ENCODE results near the gene GNAT3. TPM values are rescaled to one million over a fixed set of nuclear protein-coding genes. Genes with fewer than 3 reads are reported as not detected.

GNAT3 gene
- total and polyA plus RNA-seq, 2 experiments from 2014 or later: not detected

GRCh38 chr7:80515298-80515697 is 3.4 kb upstream of the GNAT3 start:
- H3K9me3 ChIP-seq (ENCODE audit: low read depth): no peaks in the 10 kb centered on the region
- H2AFZ ChIP-seq: no peak overlapping the region
- H3K27ac ChIP-seq: no peak overlapping the region
- no peak for DNase-seq (ENCODE audit: low spot score)
- no peaks in the 10 kb centered on the region for H3K36me3 ChIP-seq (replicated peaks; ENCODE audit: insufficient read depth, low read depth)
- TF ChIP-seq, protein P1, sequence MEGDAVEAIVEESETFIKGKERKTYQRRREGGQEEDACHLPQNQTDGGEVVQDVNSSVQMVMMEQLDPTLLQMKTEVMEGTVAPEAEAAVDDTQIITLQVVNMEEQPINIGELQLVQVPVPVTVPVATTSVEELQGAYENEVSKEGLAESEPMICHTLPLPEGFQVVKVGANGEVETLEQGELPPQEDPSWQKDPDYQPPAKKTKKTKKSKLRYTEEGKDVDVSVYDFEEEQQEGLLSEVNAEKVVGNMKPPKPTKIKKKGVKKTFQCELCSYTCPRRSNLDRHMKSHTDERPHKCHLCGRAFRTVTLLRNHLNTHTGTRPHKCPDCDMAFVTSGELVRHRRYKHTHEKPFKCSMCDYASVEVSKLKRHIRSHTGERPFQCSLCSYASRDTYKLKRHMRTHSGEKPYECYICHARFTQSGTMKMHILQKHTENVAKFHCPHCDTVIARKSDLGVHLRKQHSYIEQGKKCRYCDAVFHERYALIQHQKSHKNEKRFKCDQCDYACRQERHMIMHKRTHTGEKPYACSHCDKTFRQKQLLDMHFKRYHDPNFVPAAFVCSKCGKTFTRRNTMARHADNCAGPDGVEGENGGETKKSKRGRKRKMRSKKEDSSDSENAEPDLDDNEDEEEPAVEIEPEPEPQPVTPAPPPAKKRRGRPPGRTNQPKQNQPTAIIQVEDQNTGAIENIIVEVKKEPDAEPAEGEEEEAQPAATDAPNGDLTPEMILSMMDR (IDR thresholded peaks at IDR 0.05; ENCODE audit: poor library complexity): no peak
- TF ChIP-seq EZH2 (IDR thresholded peaks at IDR 0.05; ENCODE audit: borderline replicate concordance) (no peak), EZH2phosphoT487 (IDR thresholded peaks at IDR 0.05; ENCODE audit: low read depth, severe bottlenecking, unreplicated experiment) (no peak)
- no peak overlapping the region for H3K4me2 ChIP-seq
- no peaks in the 10 kb centered on the region for H3K9me2 ChIP-seq (replicated peaks; ENCODE audit: insufficient read depth)
- no peaks in the 10 kb centered on the region for H3K27me3 ChIP-seq
- H3K4me3 ChIP-seq: no peak overlapping the region
- no peaks in the 10 kb centered on the region for H3K4me1 ChIP-seq (ENCODE audit: insufficient read depth)
- H3K79me2 ChIP-seq: no peaks in the 10 kb centered on the region
- no peaks in the 10 kb centered on the region for H4K20me1 ChIP-seq (ENCODE audit: insufficient read depth, poor library complexity, severe bottlenecking)

GRCh38 chr7:80510021-80510420 is 1.8 kb downstream of the GNAT3 start:
- no peak overlapping the region for H3K4me3 ChIP-seq
- no peak for DNase-seq (ENCODE audit: low spot score)
- TF ChIP-seq, protein P1 (IDR thresholded peaks at IDR 0.05; ENCODE audit: poor library complexity): no peak
- TF ChIP-seq EZH2phosphoT487 (IDR thresholded peaks at IDR 0.05; ENCODE audit: low read depth, severe bottlenecking, unreplicated experiment): no peak
- no peak for TF ChIP-seq EZH2 (IDR thresholded peaks at IDR 0.05; ENCODE audit: borderline replicate concordance)
- no peaks in the 10 kb centered on the region for H3K79me2 ChIP-seq
- no peaks in the 10 kb centered on the region for H3K27me3 ChIP-seq
- H3K27ac ChIP-seq: no peak overlapping the region
- H4K20me1 ChIP-seq (ENCODE audit: insufficient read depth, poor library complexity, severe bottlenecking): no peaks in the 10 kb centered on the region
- no peaks in the 10 kb centered on the region for H3K9me2 ChIP-seq (replicated peaks; ENCODE audit: insufficient read depth)
- 97% methylated on average over 3 of the region's 3 CpGs for WGBS (ENCODE audit: low lambda C conversion rate, missing lambda C conversion rate)
- no peak overlapping the region for H2AFZ ChIP-seq
- H3K4me2 ChIP-seq: no peak overlapping the region
- H3K9me3 ChIP-seq (ENCODE audit: low read depth): no peaks in the 10 kb centered on the region
- no peaks in the 10 kb centered on the region for H3K36me3 ChIP-seq (replicated peaks; ENCODE audit: insufficient read depth, low read depth)
- H3K4me1 ChIP-seq (ENCODE audit: insufficient read depth): no peaks in the 10 kb centered on the region

GRCh38 chr7:80508440-80508839 is 3.4 kb downstream of the GNAT3 start:
- DNase-seq (ENCODE audit: low spot score): no peak
- H2AFZ ChIP-seq: no peak overlapping the region
- no peaks in the 10 kb centered on the region for H4K20me1 ChIP-seq (ENCODE audit: insufficient read depth, poor library complexity, severe bottlenecking)
- no peaks in the 10 kb centered on the region for H3K4me1 ChIP-seq (ENCODE audit: insufficient read depth)
- no peak overlapping the region for H3K4me2 ChIP-seq
- TF ChIP-seq EZH2phosphoT487 (IDR thresholded peaks at IDR 0.05; ENCODE audit: low read depth, severe bottlenecking, unreplicated experiment) (no peak), EZH2 (IDR thresholded peaks at IDR 0.05; ENCODE audit: borderline replicate concordance) (no peak)
- TF ChIP-seq, protein P1 (IDR thresholded peaks at IDR 0.05; ENCODE audit: poor library complexity): no peak
- WGBS (ENCODE audit: low lambda C conversion rate, missing lambda C conversion rate): 74% methylated on average over 6 of the region's 6 CpGs
- no peaks in the 10 kb centered on the region for H3K27me3 ChIP-seq
- no peaks in the 10 kb centered on the region for H3K36me3 ChIP-seq (replicated peaks; ENCODE audit: insufficient read depth, low read depth)
- no peak overlapping the region for H3K27ac ChIP-seq
- H3K79me2 ChIP-seq: no peaks in the 10 kb centered on the region
- no peaks in the 10 kb centered on the region for H3K9me3 ChIP-seq (ENCODE audit: low read depth)
- no peaks in the 10 kb centered on the region for H3K9me2 ChIP-seq (replicated peaks; ENCODE audit: insufficient read depth)
- H3K4me3 ChIP-seq: no peak overlapping the region
